ENCODE results near the gene TUBGCP4. TPM values are rescaled to one million over a fixed set of nuclear protein-coding genes. Genes with fewer than 3 reads are reported as not detected.

The TUBGCP4 gene
- total and polyA plus RNA-seq, 9 of the 15 experiments (the other 6 are each of a cell fraction or from before 2014, with no cell fraction given), result 10.7 to 50.2 (median 29.6) TPM

- TF ChIP-seq MGA (IDR thresholded peaks at IDR 0.05) (peak; percentile 94), GABPA (tag; conservative IDR thresholded peaks at IDR 0.05; ENCODE audit: low read depth) (peak; percentile 97), RNF2 (IDR thresholded peaks at IDR 0.05) (peak; percentile 61; the same call in 1 of the 2 replicates), SRSF3 (IDR thresholded peaks at IDR 0.05; ENCODE audit: insufficient read depth, low read length) (no peak; the same call in 1 of the 2 replicates), HLTF (IDR thresholded peaks at IDR 0.05) (0 out of 2 replicates have a peak, but pooled peaks have one; percentile 11), CBX8 (IDR thresholded peaks at IDR 0.05; ENCODE audit: borderline replicate concordance, extremely low read depth, low read depth, low read length, poor library complexity, severe bottlenecking) (no peak), ZNF316 (IDR thresholded peaks at IDR 0.05) (no peak), ZNF445 (CRISPR knock-in tag; IDR thresholded peaks at IDR 0.05; ENCODE audit: low read depth) (no peak), ZNF3 (CRISPR knock-in tag; IDR thresholded peaks at IDR 0.05) (no peak), HCFC1 (IDR thresholded peaks at IDR 0.05; ENCODE audit: low read depth, low read length) (peak; percentile 53; the same call in 1 of the 2 replicates), KLF10 (CRISPR knock-in tag; IDR thresholded peaks at IDR 0.05) (no peak), COPS2 (conservative IDR thresholded peaks at IDR 0.05) (no peak), ETV5 (CRISPR knock-in tag; IDR thresholded peaks at IDR 0.05; ENCODE audit: low read depth) (peak; percentile 18; the same call in 1 of the 2 replicates), ZBTB17 (CRISPR knock-in tag; IDR thresholded peaks at IDR 0.05) (0 out of 2 replicates have a peak, but pooled peaks have one; percentile 14), NFXL1 (CRISPR knock-in tag; IDR thresholded peaks at IDR 0.05) (no peak), SMAD3 (CRISPR knock-in tag; conservative IDR thresholded peaks at IDR 0.05) (peak; percentile 69; the same call in 1 of the 2 replicates), BDP1 (IDR thresholded peaks at IDR 0.05; ENCODE audit: insufficient read depth, insufficient read length) (no peak)
These were observed 40.7 kb upstream of the TUBGCP4 start, which contains the start of gene LCMT2 (continued) for GRCh38 chr15:43329960-43330779.

Measured in K562 (cell line).